Esophagus squamous epithelium (tissue), 5 donors: ENCODE measurements around the gene DOCK2. TPM values are rescaled to one million over a fixed set of nuclear protein-coding genes. Genes with fewer than 3 reads are reported as not detected.

Source experiments
- DNase-seq: peaks from one replicate; lab custom pipeline; 2025; lab: John Stamatoyannopoulos, UW
- H3K27ac ChIP-seq, 4 donors: fragments of 200-600 bp; sonication (generic); one replicate each; pipeline ENCODE4 v1.5.1; 2016 to 2019; ENCODE audit warnings: mild to moderate bottlenecking in 1 of 4
- H3K27me3 ChIP-seq, 4 donors: fragments of 200-600 bp; sonication (generic); 1 replicate in 3 of 4; 2 replicates in 1 of 4; pipeline versions ENCODE4 v1.5.1 to v1.6.0; 2017 to 2021; ENCODE audit warnings: antibody characterized with exemption in 1 of 4
- H3K36me3 ChIP-seq, 3 donors: fragments of 200-600 bp; sonication (generic); one replicate each; pipeline ENCODE4 v1.5.1; 2016 to 2019
- H3K4me1 ChIP-seq, 3 donors: fragments of 200-600 bp; sonication (generic); one replicate each; pipeline ENCODE4 v1.5.1; 2017 to 2019
- H3K4me3 ChIP-seq, 4 donors: fragments of 200-600 bp; sonication (generic); 1 replicate in 3 of 4; 2 replicates in 1 of 4; pipeline ENCODE4 v1.5.1; 2016 to 2019; ENCODE audit warnings: mild to moderate bottlenecking in 2 of 4, moderate library complexity in 1 of 4
- H3K9me3 ChIP-seq, 3 donors: fragments of 200-600 bp; sonication (generic); one replicate each; pipeline ENCODE4 v1.5.1; 2016 to 2019
- CTCF ChIP-seq, 6 experiments: fragments of 450-650 bp in 4 of 6; fragments of 200-600 bp in 2 of 6; sonication (generic) in 2 of 6; IDR thresholded peaks; one replicate each; pipeline ENCODE4 v1.5.1; 2016 to 2019; ENCODE audit warnings: antibody characterized with exemption in 6 of 6, mild to moderate bottlenecking in 4 of 6, moderate library complexity in 4 of 6
- POLR2A ChIP-seq, 4 donors: fragments of 450-650 bp; IDR thresholded peaks; one replicate each; pipeline ENCODE4 v1.6.1; 2017; ENCODE audit warnings: antibody characterized with exemption in 4 of 4, mild to moderate bottlenecking in 4 of 4, moderate library complexity in 3 of 4
- WGBS, 2 donors: methylation state at CpG; one replicate each; pipeline ENCODE4 v1.1.5; 2018; 5-methylcytosine and 5-hydroxymethylcytosine counted together
- intact Hi-C: fragments of 100-400 bp; cut with DNase I; formaldehyde crosslinking; loops from one replicate; pipeline ENCODE4 v1.15.0; 2022
- total RNA-seq, 4 donors: library from RNA; depleted of rRNA; stranded (reverse); fragments of >200 nt; gene quantifications; one replicate each; pipeline ENCODE4 v1.1.0, GENCODE V29; 2016
- donor health status: DM: yes; HTN: yes; CAD: no.

DOCK2 gene
- total RNA-seq, 4 donors from 2014 or later, result 4.1 to 14.5 (median 10.0) TPM

GRCh38 chr5:170067152-170067551, 430.1 kb downstream of the DOCK2 start:
- H3K9me3 ChIP-seq, result no peaks in the 10 kb centered on the region
- intact Hi-C loops, result no loop called here

DNA sequence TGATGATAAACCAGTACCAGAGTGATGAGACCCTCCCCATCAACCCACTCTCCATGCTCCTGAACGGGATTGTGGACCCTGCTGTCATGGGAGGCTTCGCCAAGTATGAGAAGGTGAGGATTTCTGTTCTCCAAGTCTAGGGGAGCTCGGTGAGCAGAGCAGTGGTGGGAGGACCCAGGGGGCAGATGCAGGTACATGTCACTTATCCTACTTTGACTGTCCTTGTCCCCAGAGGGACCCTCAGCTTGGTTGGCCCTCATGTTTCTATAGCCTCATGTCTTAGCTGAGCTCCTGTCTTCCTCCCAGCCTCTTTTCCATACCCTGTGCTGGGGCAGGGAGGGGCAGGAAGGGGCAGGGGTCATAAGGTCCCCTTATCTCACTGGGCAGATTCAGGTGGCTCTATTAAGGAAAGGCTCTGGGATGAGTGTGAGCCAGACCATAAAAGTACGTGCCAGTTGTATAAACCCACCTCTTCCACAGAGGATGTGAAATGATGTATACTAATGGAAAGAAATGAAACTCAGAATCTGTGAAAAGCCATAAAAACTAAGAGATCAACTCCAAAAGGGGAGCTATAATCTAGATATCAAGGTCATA, 430.6 kb downstream of the DOCK2 start:
- H3K9me3 ChIP-seq, result no peaks in the 10 kb centered on the region
- TF ChIP-seq POLR2A (IDR thresholded peaks at IDR 0.05) (no peak), CTCF (IDR thresholded peaks at IDR 0.05) (no peak)
- no peaks in the 10 kb centered on the region for H3K27me3 ChIP-seq
- intact Hi-C loops, result no loop called here
- H3K27ac ChIP-seq, result no peak overlapping the region
- H3K4me3 ChIP-seq, result no peak overlapping the region
- WGBS, 2 donors, result 54% methylated on average over 4 of the region's 4 CpGs; no CpG with 5 or more reads in 1 of the 2 donors
- DNase-seq, result no peak
- H3K4me1 ChIP-seq, result no peaks in the 10 kb centered on the region
- H3K36me3 ChIP-seq, result no peaks in the 10 kb centered on the region

More at GRCh38 chr5:170067152-170067551, 430.1 kb downstream of the DOCK2 start:
- no peaks in the 10 kb centered on the region for H3K27me3 ChIP-seq
- TF ChIP-seq CTCF (IDR thresholded peaks at IDR 0.05) (no peak), POLR2A (IDR thresholded peaks at IDR 0.05) (no peak)
- no peak overlapping the region for H3K27ac ChIP-seq
- H3K4me1 ChIP-seq, result no peaks in the 10 kb centered on the region
- no peak for DNase-seq
- no peaks in the 10 kb centered on the region for H3K36me3 ChIP-seq
- H3K4me3 ChIP-seq, result no peak overlapping the region

DNA sequence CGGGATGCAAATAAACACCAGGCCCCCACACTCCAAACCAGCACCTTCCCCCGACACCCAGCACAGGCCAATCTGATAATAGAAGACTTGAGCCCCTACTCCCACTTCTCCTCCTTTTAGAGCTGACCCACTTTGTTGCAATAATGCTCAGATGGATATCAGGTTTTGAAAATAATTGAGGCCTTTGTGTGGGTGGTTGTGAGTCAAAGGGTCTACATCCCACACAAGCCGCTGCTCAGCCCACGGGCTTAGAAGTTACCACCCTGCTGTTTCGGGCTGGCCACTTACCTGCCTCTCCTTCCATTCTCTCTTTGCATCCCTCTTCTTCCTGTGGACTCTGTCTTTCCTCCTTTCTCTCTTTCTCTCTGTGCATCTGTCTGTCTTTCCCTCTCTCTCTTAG, 432.4 kb downstream of the DOCK2 start:
- no peak for DNase-seq
- intact Hi-C loops, result no loop called here
- no peak overlapping the region for H3K27ac ChIP-seq
- no peaks in the 10 kb centered on the region for H3K27me3 ChIP-seq
- H3K9me3 ChIP-seq, result no peaks in the 10 kb centered on the region
- no peaks in the 10 kb centered on the region for H3K36me3 ChIP-seq
- TF ChIP-seq POLR2A (IDR thresholded peaks at IDR 0.05), result no peak
- TF ChIP-seq CTCF (IDR thresholded peaks at IDR 0.05), result no peak
- no peaks in the 10 kb centered on the region for H3K4me1 ChIP-seq
- 77 to 79% methylated on average over 5 of the region's 5 CpGs for WGBS, 2 donors
- no peak overlapping the region for H3K4me3 ChIP-seq

GRCh38 chr5:170070556-170071412, 433.7 kb downstream of the DOCK2 start:
- Histone ChIP-seq H3K4me1 (no peaks in the 10 kb centered on the region), H3K27ac (no peak overlapping the region), H3K36me3 (no peaks in the 10 kb centered on the region), H3K9me3 (no peaks in the 10 kb centered on the region), H3K27me3 (no peaks in the 10 kb centered on the region), H3K4me3 (no peak overlapping the region)
- 38 to 55% methylated on average over 14 of the region's 14 CpGs for WGBS, 2 donors
- no peak for DNase-seq
- TF ChIP-seq CTCF (IDR thresholded peaks at IDR 0.05) (peak in 3 of 6 experiments; percentile 18 to 45 (median 43)), POLR2A (IDR thresholded peaks at IDR 0.05) (no peak)
- intact Hi-C loops, result no loop called here

DNA sequence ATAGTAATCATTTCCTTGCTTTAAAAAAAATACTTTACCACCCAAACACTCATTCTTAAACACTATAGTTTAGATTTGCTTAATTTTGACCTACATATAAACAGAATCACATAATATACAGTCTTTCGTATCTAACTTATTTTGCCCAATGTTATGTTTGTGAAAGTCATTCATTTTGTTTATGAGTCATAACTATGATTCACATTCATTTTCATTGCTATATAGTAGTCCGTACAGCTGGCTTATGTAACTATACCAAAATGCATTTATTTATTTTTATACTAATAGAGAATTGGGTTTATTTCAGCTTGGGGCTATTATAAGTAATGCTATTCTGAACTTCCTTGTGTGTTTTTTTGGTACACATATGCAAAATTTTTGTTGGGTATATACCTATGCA, 434.7 kb downstream of the DOCK2 start:
- no peaks in the 10 kb centered on the region for H3K36me3 ChIP-seq
- 77 to 78% methylated on average over 2 of the region's 2 CpGs for WGBS, 2 donors
- intact Hi-C loops, result no loop called here
- no peak overlapping the region for H3K27ac ChIP-seq
- H3K4me1 ChIP-seq, result no peaks in the 10 kb centered on the region
- no peak for DNase-seq
- H3K4me3 ChIP-seq, result no peak overlapping the region
- H3K27me3 ChIP-seq, result no peaks in the 10 kb centered on the region
- H3K9me3 ChIP-seq, result no peaks in the 10 kb centered on the region
- TF ChIP-seq CTCF (IDR thresholded peaks at IDR 0.05) (no peak), POLR2A (IDR thresholded peaks at IDR 0.05) (no peak)
